Osteoblast (primary cell): Measurements from ENCODE around the gene ZNF354C. TPM values are rescaled to one million over a fixed set of nuclear protein-coding genes. Genes with fewer than 3 reads are reported as not detected.

ENCODE experiments used
- DNase-seq: peaks from one replicate; pipeline ENCODE4 v3.0.0; 2011; ENCODE audit warnings: low spot score, mixed read lengths; ENCODE audit not compliant: insufficient read length; ENCODE audit errors: missing footprints
- H2AFZ ChIP-seq: 2 replicates; pipeline ENCODE4 v1.6.0; 2011; ENCODE audit warnings: mild to moderate bottlenecking, low read length
- H3K27ac ChIP-seq: 2 replicates; pipeline ENCODE4 v1.5.1; 2011; ENCODE audit warnings: mild to moderate bottlenecking, low read depth, low read length, moderate library complexity
- H3K27me3 ChIP-seq: 2 replicates; pipeline ENCODE4 v1.6.0; 2012; ENCODE audit warnings: mild to moderate bottlenecking, control low read depth, inconsistent platforms, low read length, moderate library complexity; ENCODE audit not compliant: insufficient read depth
- H3K36me3 ChIP-seq: 2 replicates; pipeline ENCODE4 v1.5.1; 2011; ENCODE audit warnings: mild to moderate bottlenecking, low read length, control low read depth, moderate library complexity; ENCODE audit not compliant: insufficient read depth
- H3K4me1 ChIP-seq: 2 replicates; pipeline ENCODE4 v1.5.1; 2011; ENCODE audit warnings: mild to moderate bottlenecking, low read length, control low read depth, moderate library complexity; ENCODE audit not compliant: insufficient read depth
- H3K4me2 ChIP-seq: 2 replicates; pipeline ENCODE4 v1.6.0; 2011; ENCODE audit warnings: mild to moderate bottlenecking, low read length; ENCODE audit not compliant: insufficient read depth
- H3K4me3 ChIP-seq: fragments of 200-600 bp; sonication (generic); 3 replicates; pipeline ENCODE4 v1.5.1; 2012; ENCODE audit warnings: mild to moderate bottlenecking, low read length, inconsistent platforms; ENCODE audit not compliant: insufficient read depth
- H3K79me2 ChIP-seq: 2 replicates; pipeline ENCODE4 v1.6.0; 2012; ENCODE audit warnings: mild to moderate bottlenecking, low read length, control low read depth, inconsistent platforms; ENCODE audit not compliant: insufficient read depth
- H3K9me3 ChIP-seq: 2 replicates; pipeline ENCODE4 v1.5.1; 2011; ENCODE audit warnings: low read depth, low read length, control low read depth
- H4K20me1 ChIP-seq: 2 replicates; pipeline ENCODE4 v1.6.0; 2012; ENCODE audit warnings: mild to moderate bottlenecking, low read length, control low read depth; ENCODE audit not compliant: insufficient read depth
- total RNA-seq: library from RNA; depleted of rRNA; stranded (reverse); fragments of >200 nt; gene quantifications from 2 replicates; pipeline ENCODE4 v1.2.3, GENCODE V29; 2012
- TF ChIP-seq, protein P1 (sequence below): IDR thresholded peaks from 2 replicates; pipeline ENCODE4 v1.5.1; 2011; ENCODE audit warnings: mild to moderate bottlenecking, low read depth, low read length, moderate library complexity; ENCODE audit errors: extremely low read depth

Gene ZNF354C
- total RNA-seq, 1 donor, result 7.6 TPM

DNA sequence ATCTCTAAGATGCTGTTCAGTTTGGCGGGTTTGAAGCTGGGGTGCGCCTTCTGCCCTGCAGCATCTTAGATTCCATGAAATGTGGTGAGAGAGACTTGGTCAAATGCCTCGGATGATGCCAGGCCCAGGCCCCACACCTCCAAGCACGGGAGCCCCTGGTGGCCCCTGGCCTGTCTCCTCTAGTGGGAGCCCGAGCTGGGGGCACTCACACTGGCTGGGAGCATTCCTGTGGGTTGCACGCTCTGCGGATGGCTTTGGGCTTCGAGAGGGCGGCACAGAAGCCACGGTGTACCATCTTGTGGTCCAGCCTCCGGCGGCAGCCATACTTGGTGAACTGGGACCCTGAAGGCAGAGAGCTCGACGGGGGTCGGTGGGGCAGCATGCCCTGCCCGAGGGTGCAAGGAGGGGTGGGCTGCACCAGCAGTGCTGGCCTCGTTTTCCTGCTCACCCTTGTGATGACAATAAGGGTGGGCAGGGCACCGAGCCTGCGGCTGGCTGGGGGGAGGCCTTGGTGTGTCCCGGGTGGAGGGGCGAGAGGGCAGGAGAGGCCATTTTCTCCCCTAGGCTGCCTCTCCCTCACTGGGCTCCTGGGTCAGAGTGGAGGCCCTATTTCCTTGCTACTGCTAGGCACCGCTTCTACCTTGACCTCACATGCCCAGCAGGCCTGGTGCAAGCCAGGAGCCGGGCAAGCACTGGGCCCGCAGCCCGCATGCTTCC, 65.8 kb downstream of the ZNF354C start:
- Histone ChIP-seq H3K27ac (no peak overlapping the region), H3K79me2 (no peaks in the 10 kb centered on the region), H2AFZ (no peak overlapping the region), H3K27me3 (no peaks in the 10 kb centered on the region), H3K36me3 (peaks cover 68% of the 10 kb centered on the region), H3K4me2 (no peak overlapping the region), H3K4me3 (no peak overlapping the region), H4K20me1 (no peaks in the 10 kb centered on the region), H3K9me3 (no peaks in the 10 kb centered on the region), H3K4me1 (no peaks in the 10 kb centered on the region)
- DNase-seq, result peak; percentile 35
- TF ChIP-seq, protein P1, sequence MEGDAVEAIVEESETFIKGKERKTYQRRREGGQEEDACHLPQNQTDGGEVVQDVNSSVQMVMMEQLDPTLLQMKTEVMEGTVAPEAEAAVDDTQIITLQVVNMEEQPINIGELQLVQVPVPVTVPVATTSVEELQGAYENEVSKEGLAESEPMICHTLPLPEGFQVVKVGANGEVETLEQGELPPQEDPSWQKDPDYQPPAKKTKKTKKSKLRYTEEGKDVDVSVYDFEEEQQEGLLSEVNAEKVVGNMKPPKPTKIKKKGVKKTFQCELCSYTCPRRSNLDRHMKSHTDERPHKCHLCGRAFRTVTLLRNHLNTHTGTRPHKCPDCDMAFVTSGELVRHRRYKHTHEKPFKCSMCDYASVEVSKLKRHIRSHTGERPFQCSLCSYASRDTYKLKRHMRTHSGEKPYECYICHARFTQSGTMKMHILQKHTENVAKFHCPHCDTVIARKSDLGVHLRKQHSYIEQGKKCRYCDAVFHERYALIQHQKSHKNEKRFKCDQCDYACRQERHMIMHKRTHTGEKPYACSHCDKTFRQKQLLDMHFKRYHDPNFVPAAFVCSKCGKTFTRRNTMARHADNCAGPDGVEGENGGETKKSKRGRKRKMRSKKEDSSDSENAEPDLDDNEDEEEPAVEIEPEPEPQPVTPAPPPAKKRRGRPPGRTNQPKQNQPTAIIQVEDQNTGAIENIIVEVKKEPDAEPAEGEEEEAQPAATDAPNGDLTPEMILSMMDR, result no peak

DNA sequence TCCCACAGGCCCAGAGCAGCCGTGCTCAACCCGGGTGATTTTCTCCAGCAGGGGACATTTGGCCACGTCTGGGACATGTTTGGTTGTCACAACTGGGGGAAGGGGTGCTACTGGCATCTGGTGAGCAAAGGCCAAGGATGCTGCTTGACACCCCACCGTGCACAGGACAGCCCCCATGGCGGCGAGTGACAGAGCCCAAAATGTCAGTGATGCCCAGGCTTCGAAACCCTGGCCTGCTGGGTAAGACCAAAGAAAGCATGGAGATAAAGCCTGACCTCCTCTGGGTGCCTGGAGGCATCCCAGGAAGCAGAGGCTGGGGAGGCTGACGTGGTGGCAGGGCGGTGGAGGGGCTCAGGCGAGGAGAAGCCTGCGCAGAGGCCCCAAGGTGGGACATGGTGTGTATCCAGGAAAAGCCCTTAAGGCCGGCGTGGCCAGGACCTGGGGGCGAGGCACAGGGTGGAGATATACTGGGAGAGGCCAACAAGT, 66.4 kb downstream of the ZNF354C start:
- TF ChIP-seq, protein P1, result no peak
- Histone ChIP-seq H3K36me3 (peaks cover 68% of the 10 kb centered on the region), H3K79me2 (no peaks in the 10 kb centered on the region), H3K27ac (no peak overlapping the region), H2AFZ (no peak overlapping the region), H3K4me1 (no peaks in the 10 kb centered on the region), H4K20me1 (no peaks in the 10 kb centered on the region), H3K27me3 (no peaks in the 10 kb centered on the region), H3K4me2 (no peak overlapping the region), H3K4me3 (no peak overlapping the region), H3K9me3 (no peaks in the 10 kb centered on the region)
- DNase-seq, result peak; percentile 29

DNA sequence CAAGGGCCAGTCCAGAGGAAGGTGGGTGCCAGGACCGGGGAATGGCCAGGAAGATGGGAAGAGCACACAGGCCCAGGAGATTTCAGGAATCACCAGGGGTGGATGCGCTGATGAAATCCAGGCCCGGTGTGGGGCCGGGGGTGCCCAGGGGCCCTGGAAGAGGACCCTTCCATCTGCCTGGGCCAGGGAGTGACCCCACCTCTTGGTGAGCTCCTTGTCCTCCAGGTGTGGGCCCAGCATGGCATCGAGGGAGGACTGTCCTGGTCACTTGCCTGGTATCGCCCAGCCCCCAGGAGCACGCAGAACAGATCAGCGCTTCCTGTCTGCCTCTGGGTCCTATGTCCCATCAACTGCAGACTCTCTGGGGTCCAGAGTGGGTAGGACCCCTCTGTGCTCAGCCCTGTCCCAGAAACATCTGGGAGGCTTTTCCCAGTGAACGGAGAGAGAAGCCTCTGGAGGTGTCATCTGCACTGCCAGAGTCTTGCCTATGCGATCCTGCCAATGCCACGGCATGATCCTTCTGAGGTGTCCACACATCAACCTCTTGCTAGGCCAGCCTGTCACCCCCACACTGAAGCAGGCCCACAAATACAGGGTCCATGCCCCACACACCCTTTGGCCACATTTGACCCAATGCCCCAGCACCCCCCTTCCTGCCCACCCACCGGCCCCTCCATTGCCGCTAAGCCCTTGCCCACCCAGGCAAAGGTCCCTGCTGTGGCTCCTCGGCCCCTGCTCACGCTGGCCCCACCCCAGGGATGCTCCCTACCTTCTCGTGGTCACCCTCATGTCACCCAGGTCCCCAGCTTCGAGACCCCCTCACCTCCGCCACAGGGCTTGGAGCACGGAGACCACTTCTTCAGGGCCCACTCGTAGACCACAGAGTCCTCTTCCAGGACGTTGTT, 67.2 kb downstream of the ZNF354C start:
- Histone ChIP-seq H3K4me2 (no peak overlapping the region), H3K4me3 (no peak overlapping the region), H3K27me3 (no peaks in the 10 kb centered on the region), H3K9me3 (no peaks in the 10 kb centered on the region), H4K20me1 (peaks cover 4% of the 10 kb centered on the region), H2AFZ (no peak overlapping the region), H3K36me3 (peaks cover 67% of the 10 kb centered on the region), H3K4me1 (no peaks in the 10 kb centered on the region), H3K79me2 (no peaks in the 10 kb centered on the region), H3K27ac (no peak overlapping the region)
- peak; percentile 72 for DNase-seq
- TF ChIP-seq, protein P1, result no peak

DNA sequence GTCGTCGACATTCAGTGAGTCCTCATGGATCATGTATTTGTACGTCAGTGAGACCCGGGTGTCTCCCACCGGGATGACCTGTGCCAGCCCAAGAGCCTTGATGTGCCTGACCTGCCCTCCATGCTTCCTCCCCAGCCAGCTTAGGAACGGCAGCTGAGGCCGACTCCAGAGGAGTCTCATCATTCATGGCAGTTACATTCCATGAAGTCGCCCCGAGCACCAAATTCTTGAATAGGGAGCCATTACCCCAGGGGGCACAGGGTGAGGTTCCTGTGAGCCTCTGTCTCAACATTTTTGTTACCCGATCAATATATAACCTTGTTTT, 67.8 kb downstream of the ZNF354C start:
- no peak overlapping the region for H2AFZ ChIP-seq
- H3K4me3 ChIP-seq, result no peak overlapping the region
- peak; percentile 42 for DNase-seq
- no peaks in the 10 kb centered on the region for H3K27me3 ChIP-seq
- TF ChIP-seq, protein P1, result no peak
- no peak overlapping the region for H3K4me2 ChIP-seq
- no peaks in the 10 kb centered on the region for H3K9me3 ChIP-seq
- H3K36me3 ChIP-seq, result peaks cover 64% of the 10 kb centered on the region
- H3K4me1 ChIP-seq, result no peaks in the 10 kb centered on the region
- H3K27ac ChIP-seq, result no peak overlapping the region
- H4K20me1 ChIP-seq, result peaks cover 4% of the 10 kb centered on the region
- H3K79me2 ChIP-seq, result no peaks in the 10 kb centered on the region
